Osteoblast (primary cell): ENCODE data around the gene SPI1. TPM values are rescaled to one million over a fixed set of nuclear protein-coding genes. Genes with fewer than 3 reads are reported as not detected.
A peak's percentile ranks its signal among the peaks of the same experiment; 100 is the strongest.
"Not testable (repeated sequence)": the region's sequence is repeated elsewhere in the genome, so short reads cannot be mapped to it uniquely, and the experiment has no call there.

ENCODE experiments used
- DNase-seq: peaks from one replicate; pipeline ENCODE4 v3.0.0; 2011; ENCODE audit warnings: low spot score, mixed read lengths; ENCODE audit not compliant: insufficient read length; ENCODE audit errors: missing footprints
- H2AFZ ChIP-seq: 2 replicates; pipeline ENCODE4 v1.6.0; 2011; ENCODE audit warnings: mild to moderate bottlenecking, low read length
- H3K27ac ChIP-seq: 2 replicates; pipeline ENCODE4 v1.5.1; 2011; ENCODE audit warnings: mild to moderate bottlenecking, low read depth, low read length, moderate library complexity
- H3K27me3 ChIP-seq: 2 replicates; pipeline ENCODE4 v1.6.0; 2012; ENCODE audit warnings: mild to moderate bottlenecking, control low read depth, inconsistent platforms, low read length, moderate library complexity; ENCODE audit not compliant: insufficient read depth
- H3K36me3 ChIP-seq: 2 replicates; pipeline ENCODE4 v1.5.1; 2011; ENCODE audit warnings: mild to moderate bottlenecking, low read length, control low read depth, moderate library complexity; ENCODE audit not compliant: insufficient read depth
- H3K4me1 ChIP-seq: 2 replicates; pipeline ENCODE4 v1.5.1; 2011; ENCODE audit warnings: mild to moderate bottlenecking, low read length, control low read depth, moderate library complexity; ENCODE audit not compliant: insufficient read depth
- H3K4me2 ChIP-seq: 2 replicates; pipeline ENCODE4 v1.6.0; 2011; ENCODE audit warnings: mild to moderate bottlenecking, low read length; ENCODE audit not compliant: insufficient read depth
- H3K4me3 ChIP-seq: fragments of 200-600 bp; sonication (generic); 3 replicates; pipeline ENCODE4 v1.5.1; 2012; ENCODE audit warnings: mild to moderate bottlenecking, low read length, inconsistent platforms; ENCODE audit not compliant: insufficient read depth
- H3K79me2 ChIP-seq: 2 replicates; pipeline ENCODE4 v1.6.0; 2012; ENCODE audit warnings: mild to moderate bottlenecking, low read length, control low read depth, inconsistent platforms; ENCODE audit not compliant: insufficient read depth
- H3K9me3 ChIP-seq: 2 replicates; pipeline ENCODE4 v1.5.1; 2011; ENCODE audit warnings: low read depth, low read length, control low read depth
- H4K20me1 ChIP-seq: 2 replicates; pipeline ENCODE4 v1.6.0; 2012; ENCODE audit warnings: mild to moderate bottlenecking, low read length, control low read depth; ENCODE audit not compliant: insufficient read depth
- total RNA-seq: library from RNA; depleted of rRNA; stranded (reverse); fragments of >200 nt; gene quantifications from 2 replicates; pipeline ENCODE4 v1.2.3, GENCODE V29; 2012
- TF ChIP-seq, protein P1 (sequence below): IDR thresholded peaks from 2 replicates; pipeline ENCODE4 v1.5.1; 2011; ENCODE audit warnings: mild to moderate bottlenecking, low read depth, low read length, moderate library complexity; ENCODE audit errors: extremely low read depth

Gene SPI1
- total RNA-seq, 1 donor: not detected

DNA sequence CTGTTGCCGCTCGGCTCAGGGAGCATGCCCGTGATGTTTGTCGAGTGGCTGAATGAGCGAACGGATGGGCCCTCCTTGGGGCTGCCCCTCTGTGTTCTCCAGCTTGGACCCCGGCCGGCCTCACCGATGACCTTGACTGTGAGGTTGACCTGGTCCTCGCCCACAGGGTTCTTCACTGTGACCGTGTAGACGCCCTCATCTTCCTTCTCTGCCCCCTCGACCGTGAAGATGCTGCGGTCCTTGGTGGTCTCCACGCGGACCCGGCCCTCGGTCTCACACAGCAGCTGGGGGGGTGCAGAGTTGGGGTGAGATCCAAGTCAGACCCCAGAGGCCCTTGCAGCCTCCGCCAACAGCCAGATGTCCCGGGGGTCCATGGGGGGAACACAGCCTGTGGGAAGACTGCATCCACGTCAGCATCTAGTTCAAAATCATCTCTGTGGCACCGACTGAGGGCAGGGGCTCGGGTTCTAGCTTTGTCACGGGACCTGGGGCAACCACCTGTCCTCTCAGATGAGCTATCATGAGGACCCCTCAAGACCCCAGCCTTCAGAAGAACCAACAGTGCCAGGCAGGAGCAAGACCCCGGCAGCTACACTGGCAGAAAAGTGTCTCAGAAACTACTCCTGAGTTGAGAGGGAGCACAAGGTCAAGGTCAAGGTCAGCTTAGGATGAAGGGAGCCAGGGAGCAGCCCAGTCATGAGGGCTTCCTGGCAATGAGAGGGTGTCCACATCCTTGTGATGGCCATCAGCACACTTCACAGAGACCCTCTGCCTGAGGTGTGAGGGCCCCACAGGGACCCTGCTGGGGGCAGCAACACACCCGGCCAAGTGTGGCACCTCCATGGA, 39.7 kb downstream of the SPI1 start:
- no peak overlapping the region for H2AFZ ChIP-seq
- H3K27me3 ChIP-seq: no peaks in the 10 kb centered on the region
- no peaks in the 10 kb centered on the region for H3K4me1 ChIP-seq
- H3K27ac ChIP-seq: no peak overlapping the region
- peak; percentile 66 for DNase-seq
- no peak overlapping the region for H3K4me2 ChIP-seq
- H3K36me3 ChIP-seq: no peaks in the 10 kb centered on the region
- H3K79me2 ChIP-seq: no peaks in the 10 kb centered on the region
- no peaks in the 10 kb centered on the region for H4K20me1 ChIP-seq
- no peak overlapping the region for H3K4me3 ChIP-seq
- TF ChIP-seq, protein P1, sequence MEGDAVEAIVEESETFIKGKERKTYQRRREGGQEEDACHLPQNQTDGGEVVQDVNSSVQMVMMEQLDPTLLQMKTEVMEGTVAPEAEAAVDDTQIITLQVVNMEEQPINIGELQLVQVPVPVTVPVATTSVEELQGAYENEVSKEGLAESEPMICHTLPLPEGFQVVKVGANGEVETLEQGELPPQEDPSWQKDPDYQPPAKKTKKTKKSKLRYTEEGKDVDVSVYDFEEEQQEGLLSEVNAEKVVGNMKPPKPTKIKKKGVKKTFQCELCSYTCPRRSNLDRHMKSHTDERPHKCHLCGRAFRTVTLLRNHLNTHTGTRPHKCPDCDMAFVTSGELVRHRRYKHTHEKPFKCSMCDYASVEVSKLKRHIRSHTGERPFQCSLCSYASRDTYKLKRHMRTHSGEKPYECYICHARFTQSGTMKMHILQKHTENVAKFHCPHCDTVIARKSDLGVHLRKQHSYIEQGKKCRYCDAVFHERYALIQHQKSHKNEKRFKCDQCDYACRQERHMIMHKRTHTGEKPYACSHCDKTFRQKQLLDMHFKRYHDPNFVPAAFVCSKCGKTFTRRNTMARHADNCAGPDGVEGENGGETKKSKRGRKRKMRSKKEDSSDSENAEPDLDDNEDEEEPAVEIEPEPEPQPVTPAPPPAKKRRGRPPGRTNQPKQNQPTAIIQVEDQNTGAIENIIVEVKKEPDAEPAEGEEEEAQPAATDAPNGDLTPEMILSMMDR: no peak
- no peaks in the 10 kb centered on the region for H3K9me3 ChIP-seq

DNA sequence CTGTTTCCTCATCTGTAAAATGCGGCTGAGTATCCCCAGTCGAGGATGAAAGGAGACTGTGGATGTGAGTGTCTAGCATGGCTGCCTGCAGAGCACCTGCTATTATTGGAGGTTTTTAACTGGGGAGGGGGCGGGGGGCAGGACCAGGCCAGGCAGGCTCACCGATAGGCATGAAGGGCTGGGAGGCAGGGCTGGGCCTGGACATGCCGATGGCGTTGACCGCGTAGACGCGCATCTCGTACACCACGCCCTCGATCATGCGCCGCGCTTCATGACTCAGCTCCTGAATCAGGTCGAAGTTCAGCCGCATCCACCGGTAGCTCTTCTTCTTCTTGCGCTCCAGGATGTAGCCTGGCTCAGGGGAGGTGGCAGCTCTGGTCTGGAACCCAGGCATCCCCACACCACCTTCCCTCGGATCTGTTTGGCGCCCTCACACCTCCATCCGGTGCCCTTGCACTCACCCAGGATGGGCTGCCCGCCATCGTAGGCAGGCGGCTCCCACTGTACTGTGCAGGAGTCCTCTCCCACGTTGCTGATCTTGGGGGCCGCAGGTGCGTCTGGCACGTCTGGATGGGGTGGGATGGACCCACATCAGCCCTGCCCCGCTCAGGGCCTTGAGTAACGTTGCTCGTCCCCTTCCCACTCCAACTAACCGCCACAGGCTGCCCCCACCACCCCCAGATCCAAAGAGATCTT, 41.0 kb downstream of the SPI1 start:
- Histone ChIP-seq H3K4me1 (no peaks in the 10 kb centered on the region), H3K79me2 (no peaks in the 10 kb centered on the region)

DNA sequence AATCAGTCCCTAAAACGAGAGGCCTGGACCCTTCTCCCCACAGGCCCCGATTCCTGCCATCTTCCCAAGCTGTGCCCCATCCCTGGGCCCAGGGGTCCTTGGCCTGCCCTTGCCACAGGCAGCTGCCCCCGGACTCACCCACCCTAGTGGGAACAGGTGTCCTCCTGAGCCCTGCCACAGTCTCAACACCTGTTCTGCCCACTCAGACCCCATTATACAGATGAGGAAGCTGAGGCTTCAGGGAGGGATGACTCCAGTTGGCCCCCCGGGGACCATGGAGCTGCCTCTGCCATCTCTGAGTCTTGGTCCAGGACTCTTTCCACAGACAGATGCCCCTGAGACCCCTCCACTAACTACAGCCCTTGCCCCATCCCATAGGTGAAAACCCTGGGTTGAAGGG, 41.8 kb downstream of the SPI1 start:
- H3K36me3 ChIP-seq: no peaks in the 10 kb centered on the region
- no peaks in the 10 kb centered on the region for H3K79me2 ChIP-seq
- H3K4me3 ChIP-seq: no peak overlapping the region
- H4K20me1 ChIP-seq: no peaks in the 10 kb centered on the region
- no peak overlapping the region for H2AFZ ChIP-seq
- TF ChIP-seq, protein P1: no peak
- no peaks in the 10 kb centered on the region for H3K4me1 ChIP-seq
- H3K27me3 ChIP-seq: no peaks in the 10 kb centered on the region
- H3K9me3 ChIP-seq: no peaks in the 10 kb centered on the region
- H3K27ac ChIP-seq: no peak overlapping the region
- DNase-seq: peak; percentile 52
- H3K4me2 ChIP-seq: no peak overlapping the region

More for the DNA sequence above, 41.0 kb downstream of the SPI1 start:
- DNase-seq: peak; percentile 79
- TF ChIP-seq, protein P1: no peak
- Histone ChIP-seq H3K4me2 (no peak overlapping the region), H3K27me3 (no peaks in the 10 kb centered on the region), H3K36me3 (no peaks in the 10 kb centered on the region), H3K27ac (no peak overlapping the region), H4K20me1 (no peaks in the 10 kb centered on the region), H3K9me3 (no peaks in the 10 kb centered on the region), H2AFZ (no peak overlapping the region), H3K4me3 (no peak overlapping the region)

DNA sequence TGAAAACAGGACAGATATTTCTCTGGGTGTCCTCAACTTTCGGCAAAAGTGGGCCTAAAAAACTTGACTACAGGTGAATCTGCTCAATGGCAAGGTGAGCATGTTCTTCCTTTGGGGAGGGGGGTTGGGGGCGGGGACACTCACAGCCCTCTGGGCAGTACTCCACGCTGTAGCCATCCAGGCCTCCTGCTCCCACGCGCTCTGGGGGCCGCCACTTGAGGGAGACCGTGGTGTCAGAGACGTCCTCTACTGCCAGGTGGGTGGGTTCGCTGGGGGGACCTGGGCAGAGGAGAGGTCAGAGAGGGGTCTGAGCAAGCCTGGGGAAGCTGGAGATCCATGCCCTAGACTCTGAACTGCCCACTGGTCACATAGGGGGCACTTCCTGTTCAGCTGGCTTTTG, 42.6 kb downstream of the SPI1 start:
- no peaks in the 10 kb centered on the region for H4K20me1 ChIP-seq
- H3K4me3 ChIP-seq: no peak overlapping the region
- TF ChIP-seq, protein P1: no peak
- H3K4me2 ChIP-seq: no peak overlapping the region
- no peaks in the 10 kb centered on the region for H3K36me3 ChIP-seq
- no peaks in the 10 kb centered on the region for H3K9me3 ChIP-seq
- H2AFZ ChIP-seq: no peak overlapping the region
- H3K79me2 ChIP-seq: no peaks in the 10 kb centered on the region
- peak; percentile 19 for DNase-seq
- H3K27me3 ChIP-seq: no peaks in the 10 kb centered on the region
- H3K27ac ChIP-seq: no peak overlapping the region
- no peaks in the 10 kb centered on the region for H3K4me1 ChIP-seq

DNA sequence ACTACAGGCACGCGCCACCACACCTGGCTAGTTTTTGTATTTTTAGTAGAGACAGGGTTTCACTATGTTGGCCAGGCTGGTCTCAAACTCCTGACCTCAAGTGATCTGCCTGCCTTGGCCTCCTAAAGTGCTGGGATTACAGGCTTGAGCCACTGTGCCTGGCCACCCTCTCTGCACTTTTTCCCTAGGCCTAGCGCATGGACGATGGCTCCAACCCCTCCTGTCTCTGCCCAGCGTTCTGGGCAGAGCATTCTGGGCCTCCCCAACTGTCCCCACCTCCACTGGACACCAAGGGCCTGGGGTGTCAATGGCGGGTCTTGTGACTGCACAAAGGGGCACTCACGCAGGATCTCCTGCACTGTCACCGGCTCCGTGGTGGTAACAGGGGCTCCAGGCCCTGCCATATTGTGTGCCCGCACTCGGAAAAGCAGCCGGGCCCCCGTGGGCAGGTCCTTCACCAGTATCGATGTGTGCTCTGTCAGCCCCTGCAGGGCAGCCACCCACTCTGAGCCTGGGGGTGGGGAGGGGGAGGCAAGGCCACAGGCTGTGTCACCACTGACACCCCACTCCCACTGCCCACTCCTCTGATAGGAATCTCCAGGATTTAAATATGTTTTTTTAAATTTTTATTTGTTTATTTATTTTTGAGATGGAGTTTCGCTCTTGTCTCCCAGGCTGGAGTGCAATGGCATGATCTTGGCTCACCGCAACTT, 43.5 kb downstream of the SPI1 start:
- H3K4me3 ChIP-seq, H3K27me3 ChIP-seq, H3K27ac ChIP-seq, H3K79me2 ChIP-seq, H3K4me2 ChIP-seq, H3K4me1 ChIP-seq, H2AFZ ChIP-seq, H4K20me1 ChIP-seq, H3K36me3 ChIP-seq, H3K9me3 ChIP-seq: not testable (repeated sequence)
- DNase-seq: peak; percentile 59
